ENCODE measurements around the gene ULK2.

ULK2 gene

GRCh38 chr17:19727501-19728078 lies 140.1 kb downstream of the ULK2 start:
- H3K4me2 ChIP-seq (ENCODE audit: low read length): no peak overlapping the region
- H3K9ac ChIP-seq (ENCODE audit: low read length): no peak overlapping the region
- H3F3A ChIP-seq (ENCODE audit: insufficient read depth, low read length): no peaks in the 10 kb centered on the region
- H3K4me1 ChIP-seq (ENCODE audit: insufficient read depth, low read length, severe bottlenecking): peaks cover 10% of the 10 kb centered on the region
- H3K27ac ChIP-seq (ENCODE audit: low read depth, low read length, poor library complexity, severe bottlenecking): no peak overlapping the region
- no peaks in the 10 kb centered on the region for H3K36me3 ChIP-seq (ENCODE audit: insufficient read depth, low read length)
- no peaks in the 10 kb centered on the region for H3K9me2 ChIP-seq (ENCODE audit: low read depth, low read length)
- H3K4me3 ChIP-seq (ENCODE audit: low read depth, low read length, poor library complexity, severe bottlenecking): no peak overlapping the region
- H2AFZ ChIP-seq (ENCODE audit: low read length): no peak overlapping the region
- no peaks in the 10 kb centered on the region; the same call in 1 of the 2 replicates for H3K27me3 ChIP-seq (ENCODE audit: insufficient read depth, low read length)
- no peaks in the 10 kb centered on the region for H3K79me2 ChIP-seq (ENCODE audit: insufficient read depth, low read length)
- TF ChIP-seq EZH2 (IDR thresholded peaks at IDR 0.05; ENCODE audit: borderline replicate concordance, low read length): no peak
- TF ChIP-seq, protein P1, sequence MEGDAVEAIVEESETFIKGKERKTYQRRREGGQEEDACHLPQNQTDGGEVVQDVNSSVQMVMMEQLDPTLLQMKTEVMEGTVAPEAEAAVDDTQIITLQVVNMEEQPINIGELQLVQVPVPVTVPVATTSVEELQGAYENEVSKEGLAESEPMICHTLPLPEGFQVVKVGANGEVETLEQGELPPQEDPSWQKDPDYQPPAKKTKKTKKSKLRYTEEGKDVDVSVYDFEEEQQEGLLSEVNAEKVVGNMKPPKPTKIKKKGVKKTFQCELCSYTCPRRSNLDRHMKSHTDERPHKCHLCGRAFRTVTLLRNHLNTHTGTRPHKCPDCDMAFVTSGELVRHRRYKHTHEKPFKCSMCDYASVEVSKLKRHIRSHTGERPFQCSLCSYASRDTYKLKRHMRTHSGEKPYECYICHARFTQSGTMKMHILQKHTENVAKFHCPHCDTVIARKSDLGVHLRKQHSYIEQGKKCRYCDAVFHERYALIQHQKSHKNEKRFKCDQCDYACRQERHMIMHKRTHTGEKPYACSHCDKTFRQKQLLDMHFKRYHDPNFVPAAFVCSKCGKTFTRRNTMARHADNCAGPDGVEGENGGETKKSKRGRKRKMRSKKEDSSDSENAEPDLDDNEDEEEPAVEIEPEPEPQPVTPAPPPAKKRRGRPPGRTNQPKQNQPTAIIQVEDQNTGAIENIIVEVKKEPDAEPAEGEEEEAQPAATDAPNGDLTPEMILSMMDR (IDR thresholded peaks at IDR 0.05; ENCODE audit: low read length): no peak
- no peaks in the 10 kb centered on the region for H3K9me3 ChIP-seq (ENCODE audit: low read length)
- no peaks in the 10 kb centered on the region for H4K20me1 ChIP-seq (ENCODE audit: insufficient read depth, low read length)

DNA sequence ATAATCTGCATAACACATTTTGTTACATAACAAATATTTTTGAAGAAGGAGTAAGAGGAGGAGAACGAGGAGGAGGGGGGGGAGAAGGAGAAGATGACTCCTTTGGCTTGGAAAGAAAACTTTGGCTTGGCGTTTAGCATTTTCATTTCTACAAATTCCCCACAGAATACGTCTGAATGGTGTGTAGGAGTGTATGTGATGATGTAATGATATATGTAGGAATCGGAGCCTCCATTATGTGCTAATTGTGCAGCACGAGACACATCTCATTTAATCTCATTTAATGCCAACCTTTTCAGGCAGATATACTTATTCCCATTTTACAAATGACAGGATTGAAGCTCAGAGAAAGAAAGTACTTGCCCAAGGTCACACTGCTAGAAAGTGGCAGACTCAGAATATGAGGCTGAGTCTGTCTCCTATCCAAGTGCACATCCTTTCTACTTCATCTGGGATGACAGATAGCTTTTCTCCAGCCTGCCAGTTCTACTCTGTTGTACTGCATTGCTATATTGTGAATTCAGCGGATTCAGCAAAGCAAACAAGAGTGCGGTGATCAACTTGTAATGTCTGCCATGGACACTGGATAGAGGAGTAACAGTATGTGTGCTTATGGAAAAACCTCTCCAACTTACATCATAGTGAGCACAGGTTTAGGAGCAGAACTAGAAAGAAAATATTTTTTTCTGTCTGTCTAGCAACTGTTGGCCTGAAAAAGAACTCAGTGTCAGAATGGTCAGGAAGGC lies 140.9 kb downstream of the ULK2 start:
- H3K9ac ChIP-seq (ENCODE audit: low read length): no peak overlapping the region
- H3K4me2 ChIP-seq (ENCODE audit: low read length): no peak overlapping the region
- H3F3A ChIP-seq (ENCODE audit: insufficient read depth, low read length): no peaks in the 10 kb centered on the region
- H2AFZ ChIP-seq (ENCODE audit: low read length): no peak overlapping the region
- no peaks in the 10 kb centered on the region for H4K20me1 ChIP-seq (ENCODE audit: insufficient read depth, low read length)
- H3K9me3 ChIP-seq (ENCODE audit: low read length): no peaks in the 10 kb centered on the region
- TF ChIP-seq, protein P1 (IDR thresholded peaks at IDR 0.05; ENCODE audit: low read length): no peak
- TF ChIP-seq EZH2 (IDR thresholded peaks at IDR 0.05; ENCODE audit: borderline replicate concordance, low read length): no peak
- no peaks in the 10 kb centered on the region for H3K9me2 ChIP-seq (ENCODE audit: low read depth, low read length)
- H3K4me3 ChIP-seq (ENCODE audit: low read depth, low read length, poor library complexity, severe bottlenecking): no peak overlapping the region
- H3K27ac ChIP-seq (ENCODE audit: low read depth, low read length, poor library complexity, severe bottlenecking): no peak overlapping the region
- peaks cover 10% of the 10 kb centered on the region for H3K4me1 ChIP-seq (ENCODE audit: insufficient read depth, low read length, severe bottlenecking)
- H3K36me3 ChIP-seq (ENCODE audit: insufficient read depth, low read length): no peaks in the 10 kb centered on the region
- no peaks in the 10 kb centered on the region for H3K79me2 ChIP-seq (ENCODE audit: insufficient read depth, low read length)
- no peaks in the 10 kb centered on the region; the same call in 1 of the 2 replicates for H3K27me3 ChIP-seq (ENCODE audit: insufficient read depth, low read length)

DNA sequence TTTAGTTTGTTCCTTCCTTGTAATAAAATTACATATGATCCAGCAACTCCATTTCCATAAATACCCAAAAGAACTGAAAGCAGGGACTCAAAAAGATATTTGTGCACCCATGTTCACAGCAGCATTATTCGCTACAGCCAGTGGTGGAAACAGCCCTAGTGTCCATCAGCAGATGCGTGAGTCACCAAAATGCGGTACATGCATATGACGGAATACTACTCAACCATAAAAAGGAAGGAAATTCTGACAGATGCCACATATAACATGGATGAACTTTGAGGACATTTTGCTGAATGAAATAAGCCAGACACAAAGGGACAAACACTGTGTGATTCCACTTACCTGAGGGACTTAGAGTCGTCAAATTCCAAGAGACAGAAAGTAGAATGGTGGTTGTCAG lies 142.2 kb downstream of the ULK2 start:
- H3K36me3 ChIP-seq (ENCODE audit: insufficient read depth, low read length): no peaks in the 10 kb centered on the region
- H3K9me3 ChIP-seq (ENCODE audit: low read length): no peaks in the 10 kb centered on the region
- H2AFZ ChIP-seq (ENCODE audit: low read length): no peak overlapping the region
- no peak overlapping the region for H3K4me3 ChIP-seq (ENCODE audit: low read depth, low read length, poor library complexity, severe bottlenecking)
- peaks cover 17% of the 10 kb centered on the region for H3K4me1 ChIP-seq (ENCODE audit: insufficient read depth, low read length, severe bottlenecking)
- no peak overlapping the region for H3K9ac ChIP-seq (ENCODE audit: low read length)
- TF ChIP-seq, protein P1 (IDR thresholded peaks at IDR 0.05; ENCODE audit: low read length): no peak
- no peak for TF ChIP-seq EZH2 (IDR thresholded peaks at IDR 0.05; ENCODE audit: borderline replicate concordance, low read length)
- H4K20me1 ChIP-seq (ENCODE audit: insufficient read depth, low read length): no peaks in the 10 kb centered on the region
- no peaks in the 10 kb centered on the region for H3K9me2 ChIP-seq (ENCODE audit: low read depth, low read length)
- no peak overlapping the region for H3K4me2 ChIP-seq (ENCODE audit: low read length)
- H3K27ac ChIP-seq (ENCODE audit: low read depth, low read length, poor library complexity, severe bottlenecking): no peak overlapping the region
- no peaks in the 10 kb centered on the region; the same call in 1 of the 2 replicates for H3K27me3 ChIP-seq (ENCODE audit: insufficient read depth, low read length)
- no peaks in the 10 kb centered on the region for H3F3A ChIP-seq (ENCODE audit: insufficient read depth, low read length)
- no peaks in the 10 kb centered on the region for H3K79me2 ChIP-seq (ENCODE audit: insufficient read depth, low read length)

Data from OCI-LY1 (cell line).